ENCODE data around the gene BANP. TPM values are rescaled to one million over a fixed set of nuclear protein-coding genes. Genes with fewer than 3 reads are reported as not detected.
A peak's percentile ranks its signal among the peaks of the same experiment; 100 is the strongest.

BANP gene
- polyA plus RNA-seq, 1 of the 3 experiments (the other 2 are of a cell fraction), result 16.8 TPM

GRCh38 chr16:87952751-87953150 lies 1.5 kb downstream of the BANP start:
- Histone ChIP-seq H3K4me2 (peak overlapping the region; percentile 75), H3K79me2 (ENCODE audit: insufficient read depth) (peaks cover 57% of the 10 kb centered on the region), H3K9me3 (no peaks in the 10 kb centered on the region), H3K4me3 (ENCODE audit: low read depth in 2 of 2, low read length in 1 of 2) (peak overlapping the region; percentile 94 to 96; a peak in 3 of 4 replicates), H3K9me2 (no peaks in the 10 kb centered on the region), H3K27ac (ENCODE audit: low read depth in 2 of 2, low read length in 1 of 2) (no peak overlapping the region; a peak in 1 of 4 replicates), H3F3A (replicated peaks; ENCODE audit: insufficient read depth) (peaks cover 22% of the 10 kb centered on the region), H3K9ac (peak overlapping the region; percentile 94; the same call in 1 of the 2 replicates), H2AFZ (ENCODE audit: low read depth) (no peak overlapping the region), H3K4me1 (ENCODE audit: control insufficient read depth in 1 of 2, insufficient read depth in 2 of 2, low read depth in 1 of 2, low read length in 1 of 2) (peaks cover 23 to 27% of the 10 kb centered on the region in 2 experiments; a peak in 2 of 4 replicates), H3K36me3 (replicated peaks in 1 of 2; ENCODE audit: control insufficient read depth in 1 of 2, insufficient read depth in 2 of 2, low read length in 1 of 2) (peaks cover 10 to 11% of the 10 kb centered on the region in 2 experiments), H3K27me3 (ENCODE audit: insufficient read depth) (no peaks in the 10 kb centered on the region), H4K20me1 (ENCODE audit: insufficient read depth) (no peaks in the 10 kb centered on the region)
- CTCF ChIA-PET, result interaction anchor here (1.2 to 2.0 kb wide), 3 partner anchors 8 to 174 kb away, joined by 4 to 5 read pairs (median 5); no protein-coding TSS in a partner anchor
- POLR2A ChIA-PET, result no interaction called here
- no peak for DNase-seq
- TF ChIP-seq RAD21 (IDR thresholded peaks at IDR 0.05; ENCODE audit: low read length) (no peak), CTCF (IDR thresholded peaks at IDR 0.05) (no peak), REST (IDR thresholded peaks at IDR 0.05; ENCODE audit: low read depth, low read length) (no peak), RFX5 (IDR thresholded peaks at IDR 0.05; ENCODE audit: low read length) (no peak), EP300 (IDR thresholded peaks at IDR 0.05; ENCODE audit: borderline replicate concordance in 1 of 2, low read depth in 1 of 2, low read length in 1 of 2) (no peak), MEF2A (IDR thresholded peaks at IDR 0.05; ENCODE audit: borderline replicate concordance, low read depth) (no peak), EZH2phosphoT487 (IDR thresholded peaks at IDR 0.05; ENCODE audit: borderline replicate concordance, low read depth) (no peak), CHD2 (IDR thresholded peaks at IDR 0.05; ENCODE audit: low read length, partially characterized antibody) (no peak), GABPA (IDR thresholded peaks at IDR 0.05; ENCODE audit: low read depth) (no peak), USF1 (IDR thresholded peaks at IDR 0.05; ENCODE audit: borderline replicate concordance, low read depth) (no peak), PBX3 (IDR thresholded peaks at IDR 0.05) (no peak), IRF3 (IDR thresholded peaks at IDR 0.05; ENCODE audit: low read depth, low read length) (no peak), NRF1 (IDR thresholded peaks at IDR 0.05; ENCODE audit: low read depth, low read length) (no peak), MAX (IDR thresholded peaks at IDR 0.05; ENCODE audit: low read depth) (no peak), MXI1 (IDR thresholded peaks at IDR 0.05; ENCODE audit: low read depth, low read length) (no peak), FOXM1 (IDR thresholded peaks at IDR 0.05; ENCODE audit: low read depth) (no peak), TAF1 (IDR thresholded peaks at IDR 0.05; ENCODE audit: borderline replicate concordance, low read depth, low read length) (no peak)
- 94% methylated on average over 16 of the region's 16 CpGs for WGBS (ENCODE audit: low lambda C conversion rate)
